GM21367 (cell line): ENCODE data around the gene RPL5.

Experiments
- ATAC-seq: cut with Tn5 transposase; IDR thresholded peaks from one replicate; pipeline ENCODE4 v1.9.1; 2021; ENCODE audit not compliant: unreplicated experiment

The RPL5 gene

DNA sequence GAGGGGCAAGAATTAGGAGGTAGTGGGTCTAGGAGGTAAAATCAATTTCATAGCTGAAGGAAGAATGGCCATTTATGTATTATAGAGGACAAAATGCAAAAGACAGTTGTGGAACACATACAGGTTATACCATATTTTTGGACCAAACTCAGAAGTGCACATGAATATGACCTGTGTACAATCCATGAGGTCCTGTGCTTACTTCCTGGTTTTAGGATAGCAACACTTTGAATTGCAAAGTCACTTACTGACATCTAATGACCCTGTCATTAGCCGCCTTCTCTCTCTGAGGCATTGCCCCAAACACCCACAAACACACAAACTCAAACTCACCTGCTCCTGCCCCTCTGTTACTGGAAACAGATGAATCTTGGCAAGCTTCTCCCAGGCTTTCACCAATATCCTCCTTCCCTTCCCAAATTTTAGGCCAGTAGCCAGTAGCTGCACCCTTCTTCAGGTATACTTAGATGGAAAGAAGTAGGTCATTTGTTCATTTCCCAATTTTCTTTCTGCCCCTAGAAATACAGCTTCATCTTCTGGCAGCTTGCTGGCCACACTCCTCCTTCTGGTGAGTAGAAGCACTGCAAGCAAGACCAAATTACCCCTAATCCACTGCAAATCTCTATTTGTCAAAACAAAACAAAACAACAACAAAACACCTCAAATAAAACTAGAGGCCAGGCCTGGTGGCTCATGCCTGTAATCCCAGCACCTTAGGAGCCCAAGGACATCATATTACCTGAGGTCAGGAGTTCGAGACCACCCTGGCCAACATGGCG, 13.7 kb upstream of the RPL5 start:
- ATAC-seq, result peak; percentile 58

DNA sequence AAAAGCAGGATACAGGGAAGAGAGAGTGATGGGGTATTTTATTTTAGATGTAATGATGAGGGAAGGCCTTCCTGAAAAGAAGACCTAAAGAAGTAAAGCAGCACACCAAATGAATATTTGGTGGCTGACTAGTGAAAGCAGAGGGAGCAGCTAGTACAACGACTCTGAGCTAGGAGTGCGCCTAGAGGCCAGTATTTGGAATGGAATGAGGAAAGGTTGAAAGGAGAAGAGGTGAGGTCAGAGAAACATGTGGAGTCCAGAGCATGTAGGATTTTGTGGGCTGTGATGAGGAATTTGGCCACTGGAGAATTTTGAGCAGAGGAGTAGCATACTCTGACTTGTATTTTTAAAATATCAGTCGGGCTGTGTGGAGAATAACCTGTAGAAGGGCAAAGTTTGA, 11.8 kb upstream of the RPL5 start:
- ATAC-seq, result no peak

DNA sequence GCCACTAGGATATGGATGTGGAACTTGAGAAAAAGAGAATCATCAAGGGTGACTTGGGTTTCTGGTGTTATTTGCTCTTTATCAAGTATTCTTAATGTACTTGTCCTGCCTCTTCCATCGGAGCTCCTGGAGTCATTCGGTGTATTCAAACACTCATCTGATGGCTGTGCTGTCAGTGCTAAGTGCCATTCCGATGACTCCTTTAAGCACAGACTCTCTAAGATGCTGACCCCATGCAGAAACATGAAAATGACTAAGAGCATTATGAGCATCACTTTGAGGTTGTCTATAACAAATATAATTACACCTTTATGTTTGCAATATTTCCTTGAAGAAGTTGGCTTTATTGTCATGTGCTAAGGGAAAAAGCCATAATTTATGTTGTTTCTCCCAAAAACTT, 11.3 kb upstream of the RPL5 start:
- no peak for ATAC-seq

DNA sequence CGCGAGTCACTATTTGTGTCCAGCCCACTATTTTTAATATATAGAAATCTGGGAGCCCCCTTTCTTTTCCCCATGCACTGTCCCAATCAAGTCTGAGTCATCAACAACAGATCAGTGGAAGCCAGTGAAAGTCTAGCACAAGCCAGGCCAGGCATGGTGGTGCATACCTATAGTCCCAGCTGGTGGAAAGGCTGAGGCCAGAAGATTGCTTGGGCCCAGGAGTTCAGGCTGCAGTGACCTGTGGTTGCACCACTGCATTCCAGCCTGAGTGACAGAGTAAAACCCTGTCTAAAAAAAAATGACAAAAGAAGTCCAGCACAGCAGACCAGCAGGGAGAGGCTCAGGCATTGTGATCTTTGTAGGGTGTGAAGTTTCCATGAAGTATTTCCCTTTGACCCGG, 9.0 kb upstream of the RPL5 start:
- ATAC-seq, result no peak

DNA sequence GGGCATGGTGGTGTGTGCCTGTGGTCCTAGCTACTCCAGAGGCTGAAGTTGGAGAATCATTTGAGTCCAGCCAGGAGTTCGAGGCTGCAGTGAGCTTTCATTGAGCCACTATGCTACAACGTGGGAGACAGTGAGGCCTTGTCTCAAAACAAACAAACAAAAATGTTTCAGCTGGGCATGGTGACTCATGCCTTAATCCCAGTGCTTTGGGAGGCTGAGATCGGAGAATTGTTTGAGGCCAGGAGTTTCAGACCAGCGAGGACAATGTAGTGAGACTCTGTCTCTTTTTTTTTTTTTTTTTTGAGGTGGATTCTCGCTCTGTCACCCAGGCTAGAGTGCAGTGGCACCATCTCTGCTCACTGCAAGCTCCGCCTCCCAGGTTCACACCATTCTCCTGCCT, 5.0 kb upstream of the RPL5 start:
- ATAC-seq, result no peak

DNA sequence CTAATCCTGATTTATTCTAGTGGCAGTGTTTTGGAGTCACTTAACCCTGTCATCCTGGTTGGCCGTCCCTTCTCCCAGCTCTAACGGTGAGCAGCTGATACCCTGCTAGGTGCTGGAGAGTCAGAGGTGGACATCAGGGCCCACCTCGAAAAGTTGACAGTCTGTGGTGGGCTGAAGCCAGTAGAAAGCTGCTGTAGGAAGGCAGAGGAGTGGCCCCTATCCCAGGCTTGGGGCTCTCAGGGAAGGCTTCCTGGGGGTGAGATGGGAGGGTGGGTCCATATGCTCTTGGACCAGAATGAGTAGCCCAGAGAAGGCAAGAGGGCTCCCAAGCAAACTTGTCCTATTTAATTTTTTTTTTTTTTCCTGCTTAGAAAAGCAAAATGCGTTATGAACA, 475 bp upstream of the RPL5 start:
- no peak for ATAC-seq

DNA sequence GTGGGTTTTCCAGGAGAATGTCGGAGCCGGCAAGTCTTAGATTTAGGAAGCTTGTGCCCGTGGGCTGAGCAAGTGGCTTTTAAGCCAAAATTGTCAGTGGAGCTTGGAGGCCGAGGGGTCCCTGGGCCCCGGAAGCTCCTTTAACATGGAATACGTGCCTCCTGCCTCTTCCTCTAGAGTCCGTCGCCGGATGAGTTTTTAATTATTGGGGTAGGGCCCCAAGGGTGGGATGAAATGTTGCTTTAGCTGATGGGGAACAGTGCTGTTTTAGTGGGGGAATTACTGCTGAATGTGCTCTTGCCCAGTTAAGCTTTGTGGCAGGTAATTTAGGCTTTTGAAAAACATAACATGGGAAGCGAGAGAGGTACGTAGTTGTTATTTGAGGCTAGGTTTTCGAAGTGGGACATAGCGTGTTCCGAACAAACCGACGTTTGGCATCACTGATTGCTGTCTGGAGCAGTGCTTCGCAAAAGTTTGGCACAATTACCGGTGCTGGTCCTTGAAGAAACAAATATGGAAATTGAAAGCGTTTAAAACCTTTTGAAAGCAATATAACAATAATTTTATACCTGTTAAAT, 786 bp downstream of the RPL5 start:
- no peak for ATAC-seq

DNA sequence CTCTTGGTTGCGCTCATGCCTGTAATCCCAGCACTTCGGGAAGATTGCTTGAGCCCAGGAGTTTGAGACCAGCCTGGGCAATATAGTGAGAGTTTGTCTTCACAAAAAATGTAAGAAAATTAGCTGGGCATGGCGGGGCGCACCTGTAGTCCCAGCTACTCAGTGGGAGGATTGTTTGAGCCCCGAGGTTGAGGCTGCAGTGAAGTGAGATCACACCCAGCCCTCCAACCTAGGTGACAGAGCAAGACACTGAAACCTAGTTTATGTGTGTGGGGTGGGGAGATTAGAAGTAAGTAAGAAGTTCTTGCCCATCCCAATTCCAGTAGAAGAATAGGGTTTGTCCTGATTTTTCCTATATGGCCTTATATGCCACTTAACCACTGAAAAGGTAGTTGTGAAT, 2.0 kb downstream of the RPL5 start:
- no peak for ATAC-seq

DNA sequence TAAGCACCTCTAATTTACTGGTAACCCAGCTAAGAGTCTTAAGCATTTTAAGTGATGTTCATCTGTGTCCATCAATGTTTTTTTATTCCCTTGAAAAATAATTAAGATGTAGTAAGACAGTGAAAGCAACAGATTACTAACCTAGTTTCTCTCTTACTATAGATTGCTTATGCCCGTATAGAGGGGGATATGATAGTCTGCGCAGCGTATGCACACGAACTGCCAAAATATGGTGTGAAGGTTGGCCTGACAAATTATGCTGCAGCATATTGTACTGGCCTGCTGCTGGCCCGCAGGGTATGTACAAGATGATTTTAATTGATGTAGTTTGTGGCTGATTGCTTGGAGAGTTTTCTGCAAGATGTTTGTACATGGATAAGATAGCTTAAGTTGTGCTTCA, 2.8 kb downstream of the RPL5 start:
- no peak for ATAC-seq

DNA sequence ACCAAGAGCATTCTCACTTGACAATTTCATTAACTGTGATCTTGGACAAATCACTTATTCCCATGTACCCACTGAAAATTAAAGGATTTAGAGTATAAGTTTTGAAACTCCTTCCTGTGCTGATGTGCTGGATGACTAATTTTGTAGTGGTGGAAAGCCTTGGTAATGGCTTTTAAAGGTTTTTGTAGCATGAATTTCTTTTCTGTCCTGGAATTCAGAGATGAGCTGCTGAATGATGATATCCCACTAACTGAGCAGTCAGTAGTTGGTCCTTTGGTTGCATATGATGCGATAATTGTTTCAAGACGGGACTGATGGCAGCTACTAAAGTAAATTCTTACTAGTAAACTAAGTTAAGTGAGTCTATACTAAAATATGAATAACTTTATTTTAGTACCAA, 5.2 kb downstream of the RPL5 start:
- no peak for ATAC-seq

DNA sequence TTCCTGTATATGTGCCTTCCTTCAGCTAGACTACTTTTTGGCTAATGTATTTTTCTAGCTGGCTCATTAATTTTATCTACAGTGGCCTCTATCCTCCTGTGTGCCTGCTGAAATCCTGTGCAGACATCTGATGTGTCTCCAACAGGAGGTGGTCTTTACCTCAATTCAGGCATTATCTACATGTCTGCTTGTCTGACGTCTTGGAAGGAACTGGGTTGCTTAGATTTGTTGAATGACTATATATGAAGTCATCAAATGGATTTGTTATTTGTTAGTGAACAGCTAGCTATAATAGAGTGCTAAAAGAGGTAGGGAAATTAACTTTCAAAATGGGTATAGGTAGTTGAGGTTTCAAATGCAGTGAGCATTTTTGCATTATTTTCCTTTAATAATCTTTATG, 6.7 kb downstream of the RPL5 start:
- no peak for ATAC-seq

DNA sequence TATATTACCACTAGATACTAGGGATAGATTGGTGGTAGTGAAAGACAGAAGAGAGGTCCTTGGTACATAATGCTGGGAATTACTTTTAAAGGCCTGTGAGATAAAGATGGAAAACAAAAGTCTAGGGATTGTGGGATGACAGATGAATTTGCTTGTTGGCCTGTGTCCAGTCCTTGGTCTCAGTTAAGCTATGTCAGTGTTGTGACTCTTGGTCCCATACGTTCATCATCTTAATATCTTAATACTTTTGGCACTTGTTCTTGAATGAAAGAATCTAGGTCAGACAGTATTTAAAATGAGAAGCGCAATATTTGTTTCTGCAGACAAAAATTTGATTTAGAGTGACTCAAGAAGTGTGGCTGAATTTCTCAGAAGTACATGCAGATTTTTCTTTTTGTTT, 7.6 kb downstream of the RPL5 start:
- ATAC-seq, result no peak

DNA sequence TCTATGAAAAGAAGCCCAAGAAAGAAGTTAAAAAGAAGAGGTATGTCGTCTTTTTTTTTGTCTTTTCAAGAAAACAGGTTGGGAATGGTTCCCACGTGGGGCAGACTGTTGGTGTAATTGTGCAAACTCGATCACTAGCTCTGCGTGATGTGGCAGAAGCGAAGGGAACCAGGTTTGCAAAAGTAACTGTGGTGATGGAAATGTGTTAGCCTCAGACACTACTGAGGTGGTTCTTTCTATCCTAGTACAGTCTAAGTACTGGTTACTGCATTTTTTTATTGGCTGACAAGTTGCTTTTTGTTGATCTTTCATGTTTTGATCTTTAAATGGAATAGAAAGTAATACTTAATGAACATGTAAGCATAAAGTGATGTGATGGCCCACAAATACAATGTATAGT, 8.8 kb downstream of the RPL5 start:
- no peak for ATAC-seq

DNA sequence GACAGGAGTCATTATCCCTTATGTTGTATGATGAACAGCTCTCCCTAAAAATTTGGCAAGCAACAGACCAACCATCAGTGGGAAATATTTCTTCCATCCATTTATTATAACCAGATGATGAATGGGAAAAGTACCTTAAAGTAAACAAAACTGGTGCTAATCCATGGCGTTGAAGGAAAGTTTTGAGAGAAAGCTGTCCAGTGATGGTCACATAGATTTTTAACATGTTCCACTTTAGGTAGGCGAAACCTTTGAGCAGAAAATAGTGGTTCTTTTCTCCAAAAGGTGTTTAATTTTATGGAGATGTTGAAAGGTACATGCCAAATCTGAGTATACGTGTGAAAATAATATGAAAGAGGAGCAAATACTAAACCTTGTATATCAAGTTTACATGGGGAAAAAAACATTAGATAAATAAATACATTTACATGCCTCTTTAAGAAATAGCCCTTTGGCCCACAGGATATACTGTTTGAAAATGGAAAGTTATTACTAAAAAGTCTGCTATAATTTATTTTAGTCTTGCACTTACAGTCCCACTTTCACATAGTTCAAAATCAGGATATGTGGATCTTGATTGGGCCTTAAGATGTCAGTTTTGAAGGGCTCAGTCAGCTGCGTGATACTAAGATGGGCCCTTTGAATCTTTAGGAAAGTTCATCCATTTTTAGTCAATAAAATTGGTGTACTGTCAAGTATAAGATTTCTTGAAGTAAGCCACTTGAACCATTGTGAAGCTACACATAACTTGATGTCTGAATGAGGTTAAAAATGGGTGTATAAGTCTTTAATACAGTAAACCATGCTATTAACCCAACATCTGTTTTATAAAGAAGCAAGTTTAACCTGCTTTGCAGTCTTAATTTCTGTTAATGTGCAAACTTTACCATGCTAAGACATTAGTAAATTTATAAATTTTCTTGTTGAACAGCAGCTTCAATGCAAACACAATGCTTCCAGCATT, 10.5 kb downstream of the RPL5 start:
- no peak for ATAC-seq

DNA sequence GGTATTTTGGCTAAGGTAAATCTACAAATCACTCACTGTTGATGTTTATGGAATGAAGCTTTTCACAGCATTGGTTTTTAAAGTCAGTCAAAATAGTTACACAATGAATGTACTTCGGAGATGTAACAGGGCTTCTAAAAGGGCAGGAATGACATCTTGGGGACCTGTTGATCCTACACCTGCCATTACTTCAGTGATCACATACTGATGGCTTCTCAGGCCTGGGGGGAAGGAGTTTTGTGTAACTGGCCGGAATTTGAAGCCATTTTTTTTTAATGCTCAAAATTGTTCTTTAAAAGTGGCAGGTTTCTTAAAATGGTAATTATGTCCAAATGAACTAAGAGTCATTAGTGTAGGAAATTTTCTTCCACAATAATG, 11.2 kb downstream of the RPL5 start:
- no peak for ATAC-seq

DNA sequence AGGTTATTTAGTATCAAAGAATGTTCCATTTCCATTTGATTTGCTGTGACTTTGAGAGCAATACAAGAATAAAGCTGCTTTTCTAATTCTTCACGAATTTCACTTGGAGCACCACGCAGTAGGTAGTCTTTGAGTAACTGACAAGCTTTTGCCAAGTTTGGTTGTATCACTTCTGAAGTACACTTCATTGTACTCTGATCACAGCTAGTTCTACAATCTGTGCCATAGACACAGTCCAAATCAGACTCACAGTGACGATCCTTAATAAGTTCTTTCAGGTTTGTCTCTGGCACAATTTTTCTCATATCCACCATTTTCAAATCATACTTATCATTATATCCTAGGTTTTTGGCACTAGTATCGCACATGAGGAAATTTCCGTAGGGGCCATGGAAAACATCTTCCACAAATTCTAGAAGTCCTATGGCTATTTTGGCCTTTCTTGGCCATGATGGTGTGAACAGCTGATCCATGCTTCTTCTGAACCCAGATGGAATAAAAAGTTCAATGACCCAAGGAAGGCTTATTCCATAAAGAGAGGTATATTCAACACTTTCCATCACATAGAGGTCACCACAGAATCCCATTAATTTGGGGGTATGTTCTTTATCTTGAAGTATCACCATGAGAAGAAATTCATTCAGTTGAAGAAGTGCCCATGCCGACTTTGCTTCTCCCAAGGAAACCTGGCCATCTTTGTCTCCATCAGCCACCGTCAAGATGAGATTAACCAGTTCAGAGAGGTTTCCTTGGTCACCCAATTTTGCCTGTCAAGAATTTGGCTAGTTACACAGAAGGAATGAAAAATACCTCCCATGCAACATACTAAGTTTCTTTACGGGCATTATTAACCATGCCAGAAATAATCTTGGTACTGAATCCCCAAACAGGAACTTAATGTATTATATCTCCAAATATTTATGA, 11.9 kb downstream of the RPL5 start:
- ATAC-seq, result no peak

DNA sequence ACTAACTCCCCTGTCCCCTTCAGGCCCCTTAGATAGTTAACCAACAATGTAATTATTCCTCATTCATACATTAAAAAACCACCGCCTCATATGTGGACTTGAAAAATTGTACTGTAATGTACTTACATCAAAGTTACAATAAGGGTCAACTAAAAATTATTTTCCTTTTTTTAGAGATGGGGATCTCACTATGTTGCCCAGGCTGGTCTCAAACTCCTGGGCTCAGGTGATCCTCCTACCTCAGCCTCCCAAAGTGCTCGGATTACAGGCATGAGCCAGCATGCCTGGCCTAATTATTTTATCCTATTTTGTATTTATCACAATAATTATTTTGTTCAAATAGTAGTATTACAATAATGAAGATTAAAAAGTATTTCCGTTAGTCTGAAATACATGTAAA, 12.6 kb downstream of the RPL5 start:
- ATAC-seq, result no peak

DNA sequence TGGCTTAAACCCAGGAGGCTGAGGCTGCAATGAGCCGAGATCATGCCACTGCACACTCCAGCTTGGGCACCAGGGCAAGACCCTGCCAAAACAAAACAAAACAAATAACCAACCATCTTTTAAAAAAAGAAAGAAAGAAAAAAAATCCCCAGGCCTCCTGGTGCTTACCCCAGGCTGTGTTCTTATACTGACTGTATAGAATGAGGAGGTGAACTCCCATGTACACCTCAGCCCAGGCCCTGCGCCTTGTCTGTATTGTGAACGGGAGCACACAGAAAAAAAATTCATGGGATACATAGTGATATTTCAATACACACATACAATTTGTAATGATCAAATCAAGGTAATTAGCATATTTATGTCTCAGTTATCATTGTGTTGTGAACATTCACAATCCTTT, 14.1 kb downstream of the RPL5 start:
- ATAC-seq, result no peak

DNA sequence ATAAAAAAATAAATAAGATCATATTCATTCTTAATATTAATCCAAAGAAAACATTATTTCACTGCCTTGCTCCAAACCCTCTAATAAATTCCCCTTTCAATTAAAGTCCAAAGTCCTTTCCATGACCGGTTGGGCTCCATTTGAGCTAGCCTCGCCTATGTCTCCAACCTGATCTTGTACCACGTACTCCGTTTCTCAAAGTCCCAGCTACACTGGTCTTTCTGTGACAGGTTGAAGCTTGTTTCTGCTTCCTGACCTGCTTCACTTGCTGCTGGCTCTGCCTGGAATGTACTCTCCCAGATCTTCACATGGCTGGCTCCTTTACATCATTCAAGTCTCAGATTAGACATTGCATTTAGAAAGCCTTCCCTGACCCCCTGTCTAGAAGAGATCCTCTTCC, 16.4 kb downstream of the RPL5 start:
- no peak for ATAC-seq

DNA sequence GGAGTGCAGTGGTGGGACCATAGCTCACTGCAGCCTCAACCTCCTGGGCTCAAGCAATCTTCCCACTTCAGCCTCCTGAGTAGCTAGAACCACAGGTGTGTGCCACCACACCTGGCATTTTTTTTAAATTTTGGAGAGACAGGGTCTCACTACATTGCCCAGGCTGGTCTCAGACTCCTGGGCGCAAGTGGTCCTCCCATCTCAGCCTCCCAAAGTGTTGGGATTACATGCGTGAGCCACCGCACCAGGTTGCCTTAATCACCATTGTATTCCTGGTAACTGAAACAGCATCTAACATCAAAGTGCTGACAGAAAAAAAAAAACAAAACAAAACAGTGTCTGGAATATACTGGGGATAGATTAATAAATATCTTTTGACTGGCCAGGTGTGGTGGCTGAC, 18.2 kb downstream of the RPL5 start:
- ATAC-seq, result no peak

DNA sequence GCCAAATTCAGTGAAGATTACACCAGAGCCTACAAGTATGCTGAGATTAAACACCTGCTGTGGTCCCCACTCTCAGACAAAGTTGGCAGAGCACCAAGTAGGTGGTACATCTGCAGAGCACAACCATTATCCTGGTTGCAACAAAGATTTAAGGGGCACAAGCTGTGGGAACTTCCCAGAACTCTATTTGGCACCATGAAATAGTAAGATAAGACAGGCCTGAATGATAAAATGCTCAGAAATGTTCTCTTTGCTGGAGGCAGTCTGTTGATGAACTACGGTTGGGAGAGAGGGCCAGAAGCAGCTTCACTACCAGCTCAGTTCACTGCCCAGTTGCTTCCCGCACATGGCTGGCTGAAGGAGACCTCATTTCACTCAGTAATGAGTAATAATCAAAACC, 19.9 kb downstream of the RPL5 start:
- ATAC-seq, result no peak
